Adipocyte (in vitro differentiated cells): ENCODE results near the gene VPS45.
A peak's percentile ranks its signal among the peaks of the same experiment; 100 is the strongest.
"Not testable (repeated sequence)": the region's sequence is repeated elsewhere in the genome, so short reads cannot be mapped to it uniquely, and the experiment has no call there.

Experiments
- DNase-seq: peaks from one replicate; pipeline ENCODE4 v3.0.0-alpha.2; 2015; ENCODE audit warnings: low read depth
- H3K27me3 ChIP-seq: replicated peaks from 2 replicates; pipeline ENCODE4 v1.7.0; 2013; ENCODE audit warnings: mild to moderate bottlenecking, low read length, moderate library complexity; ENCODE audit not compliant: control insufficient read depth, insufficient read depth
- H3K36me3 ChIP-seq: 2 replicates; pipeline ENCODE4 v1.7.0; 2013; ENCODE audit warnings: low read length, mild to moderate bottlenecking, moderate library complexity; ENCODE audit not compliant: control insufficient read depth, insufficient read depth, severe bottlenecking
- H3K4me1 ChIP-seq: 2 replicates; pipeline ENCODE4 v1.7.0; 2013; ENCODE audit warnings: mild to moderate bottlenecking, low read length, moderate library complexity; ENCODE audit not compliant: control insufficient read depth, insufficient read depth
- H3K4me3 ChIP-seq: 2 replicates; pipeline ENCODE4 v1.7.0; 2013; ENCODE audit warnings: mild to moderate bottlenecking, low read length, moderate library complexity
- H3K9ac ChIP-seq: 2 replicates; pipeline ENCODE4 v1.7.0; 2013; ENCODE audit warnings: mild to moderate bottlenecking, low read length, moderate library complexity
- H3K9me3 ChIP-seq: 2 replicates; pipeline ENCODE4 v1.7.0; 2013; ENCODE audit warnings: mild to moderate bottlenecking, low read length, moderate library complexity; ENCODE audit not compliant: control insufficient read depth

VPS45 gene

DNA sequence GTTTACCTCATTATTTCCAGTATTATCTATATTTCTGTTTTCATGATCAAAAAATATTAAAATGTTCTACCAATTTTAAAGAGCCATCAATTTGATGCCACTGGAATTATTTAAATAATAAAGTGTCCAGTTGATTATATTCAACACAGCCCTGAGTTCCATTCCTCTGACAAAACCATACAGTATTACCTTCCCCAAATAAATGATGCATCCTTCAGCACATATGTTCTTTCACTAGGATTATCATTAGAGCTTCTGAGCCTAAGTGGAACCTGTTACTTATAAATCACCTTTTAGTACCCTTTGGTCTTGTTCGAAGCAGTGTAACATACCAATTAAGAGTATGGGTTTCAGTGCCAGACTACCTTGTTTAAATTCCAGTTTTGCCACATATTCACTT, 64.8 kb downstream of the VPS45 start:
- peaks cover 5% of the 10 kb centered on the region for H3K36me3 ChIP-seq
- H3K4me3 ChIP-seq, result no peak overlapping the region
- DNase-seq, result no peak
- H3K9ac ChIP-seq, result no peak overlapping the region
- no peaks in the 10 kb centered on the region for H3K9me3 ChIP-seq
- no peaks in the 10 kb centered on the region for H3K27me3 ChIP-seq
- H3K4me1 ChIP-seq, result no peaks in the 10 kb centered on the region

DNA sequence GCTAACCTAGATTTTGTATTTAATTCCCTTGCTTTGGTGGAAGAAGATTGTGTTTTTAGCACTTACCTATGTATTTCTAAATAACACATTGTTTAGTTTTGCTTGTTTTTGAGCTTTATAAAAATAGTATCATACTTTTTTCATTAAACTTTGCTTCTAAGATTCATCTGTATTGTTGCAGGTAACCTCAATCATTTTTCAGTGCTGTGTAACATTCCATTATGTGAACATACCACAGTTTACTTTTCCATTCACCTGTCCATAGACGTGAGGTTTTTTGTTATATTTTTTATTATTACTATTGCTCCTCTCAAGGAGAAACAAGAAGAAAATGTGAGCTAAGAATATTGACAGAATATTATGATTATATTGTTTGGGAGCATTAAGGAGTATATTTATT, 67.0 kb downstream of the VPS45 start:
- Histone ChIP-seq H3K9me3 (no peaks in the 10 kb centered on the region), H3K9ac (no peak overlapping the region), H3K4me1 (no peaks in the 10 kb centered on the region), H3K27me3 (no peaks in the 10 kb centered on the region), H3K4me3 (no peak overlapping the region), H3K36me3 (peaks cover 19% of the 10 kb centered on the region)
- DNase-seq, result no peak

DNA sequence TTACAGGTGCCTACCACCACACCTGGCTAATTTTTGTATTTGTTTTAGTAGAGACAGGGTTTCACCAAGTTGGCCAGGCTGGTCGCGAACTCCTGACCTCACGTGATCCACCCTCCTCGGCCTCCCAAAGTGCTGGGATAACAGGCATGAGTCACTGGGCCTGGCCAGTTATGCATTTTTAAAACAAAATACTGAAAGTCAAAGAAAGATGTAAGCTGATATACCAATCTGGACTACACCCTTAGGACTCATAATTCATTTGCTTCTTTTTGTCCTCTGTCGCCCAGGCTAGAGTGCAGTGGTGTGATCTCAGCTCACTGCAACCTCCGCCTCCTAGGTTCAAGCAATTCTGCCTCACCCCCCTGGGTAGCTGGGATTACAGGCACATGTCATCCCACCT, 67.8 kb downstream of the VPS45 start:
- not testable (repeated sequence) for H3K9me3 ChIP-seq, H3K9ac ChIP-seq, H3K27me3 ChIP-seq, H3K4me1 ChIP-seq, H3K4me3 ChIP-seq
- H3K36me3 ChIP-seq, result peaks cover 19% of the 10 kb centered on the region
- DNase-seq, result peak; percentile 44

DNA sequence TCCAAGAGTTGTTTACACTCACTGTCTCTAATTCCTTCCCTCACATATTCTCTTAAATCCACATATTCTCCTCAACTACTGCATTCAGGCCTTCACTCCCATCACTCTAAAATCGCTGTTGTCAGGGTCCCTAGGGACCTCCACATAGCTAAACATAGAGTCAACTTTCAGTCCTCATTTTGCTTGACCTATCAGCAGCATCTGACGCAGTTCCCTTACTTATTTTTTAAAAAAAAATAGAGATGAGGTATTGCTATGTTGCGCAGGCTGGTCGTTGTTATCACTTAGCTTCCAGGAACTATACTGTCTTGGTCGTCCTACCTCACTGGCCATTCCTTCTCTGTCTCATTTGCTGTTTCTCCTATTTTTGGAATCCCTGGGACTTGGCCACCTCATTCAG, 70.5 kb downstream of the VPS45 start:
- Histone ChIP-seq H3K4me1 (no peaks in the 10 kb centered on the region), H3K4me3 (no peak overlapping the region)
- DNase-seq, result no peak

DNA sequence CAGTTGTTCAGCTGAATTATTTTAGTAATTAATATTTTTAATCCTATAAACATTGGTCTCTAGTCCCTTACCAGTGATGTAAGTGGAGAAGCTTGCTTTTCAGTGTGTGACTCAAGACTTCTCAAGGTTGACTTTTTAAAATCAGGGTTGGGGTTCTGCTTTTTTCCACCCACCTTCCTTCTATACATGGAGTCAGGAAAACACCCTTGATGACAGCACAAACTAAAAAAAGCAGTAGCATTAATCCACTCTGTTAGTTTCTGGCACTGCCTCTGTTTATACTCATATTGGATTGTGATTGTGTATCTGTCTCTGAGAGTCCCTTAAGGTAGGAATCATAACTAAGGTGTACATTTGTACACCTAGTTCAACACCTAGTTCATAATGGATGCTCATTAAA, 73.9 kb downstream of the VPS45 start:
- Histone ChIP-seq H3K27me3 (no peaks in the 10 kb centered on the region), H3K9ac (no peak overlapping the region), H3K9me3 (no peaks in the 10 kb centered on the region), H3K4me1 (no peaks in the 10 kb centered on the region), H3K4me3 (no peak overlapping the region), H3K36me3 (peaks cover 14% of the 10 kb centered on the region)
- DNase-seq, result no peak

More for the DNA sequence above, 70.5 kb downstream of the VPS45 start:
- H3K36me3 ChIP-seq, result peaks cover 14% of the 10 kb centered on the region
- no peaks in the 10 kb centered on the region for H3K27me3 ChIP-seq
- H3K9me3 ChIP-seq, result no peaks in the 10 kb centered on the region
- no peak overlapping the region for H3K9ac ChIP-seq

DNA sequence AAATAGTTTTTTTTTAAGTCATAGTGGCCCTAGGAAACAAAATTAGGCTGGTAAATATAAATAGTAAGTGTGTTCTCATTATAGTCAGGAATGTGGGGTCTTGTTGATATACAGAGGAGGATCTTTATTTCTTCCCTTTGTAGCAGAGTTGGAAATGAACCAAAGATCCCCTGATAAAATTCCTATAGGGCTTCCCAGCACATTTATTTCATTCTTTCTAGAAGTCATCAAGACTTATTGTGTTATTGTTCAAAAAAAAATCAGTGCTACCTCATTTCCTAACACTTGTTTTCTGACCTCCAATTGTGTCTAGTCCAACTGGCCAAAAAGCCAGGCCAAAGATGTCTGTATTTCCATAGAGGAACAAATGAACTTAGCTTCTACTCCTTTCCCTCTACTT, 74.5 kb downstream of the VPS45 start:
- DNase-seq, result no peak
- no peak overlapping the region for H3K4me3 ChIP-seq
- H3K9ac ChIP-seq, result no peak overlapping the region
- peaks cover 14% of the 10 kb centered on the region for H3K36me3 ChIP-seq
- H3K27me3 ChIP-seq, result no peaks in the 10 kb centered on the region
- no peaks in the 10 kb centered on the region for H3K9me3 ChIP-seq
- no peaks in the 10 kb centered on the region for H3K4me1 ChIP-seq

DNA sequence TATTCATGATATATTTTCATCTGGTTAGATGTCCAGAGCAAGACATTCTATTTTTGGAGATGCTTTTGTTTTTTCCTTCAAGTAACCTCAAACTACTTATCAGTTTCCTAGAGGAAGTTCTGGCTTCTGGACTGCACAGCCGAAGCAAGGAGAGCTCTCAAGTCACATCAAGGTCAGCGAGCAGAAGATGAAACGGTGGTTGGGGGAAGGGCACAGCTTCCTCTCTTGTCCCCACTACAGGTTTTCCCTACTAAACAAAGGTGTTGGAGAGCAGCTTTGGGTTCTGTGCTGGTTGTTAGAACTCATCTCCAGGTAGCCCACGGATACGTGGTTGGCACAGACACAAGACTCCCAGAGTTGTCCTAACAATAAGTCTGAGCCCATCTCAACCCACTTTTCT, 77.0 kb downstream of the VPS45 start:
- Histone ChIP-seq H3K9me3 (no peaks in the 10 kb centered on the region), H3K4me1 (peaks cover 6% of the 10 kb centered on the region), H3K9ac (no peak overlapping the region), H3K36me3 (no peaks in the 10 kb centered on the region), H3K27me3 (no peaks in the 10 kb centered on the region), H3K4me3 (no peak overlapping the region)
- DNase-seq, result no peak

DNA sequence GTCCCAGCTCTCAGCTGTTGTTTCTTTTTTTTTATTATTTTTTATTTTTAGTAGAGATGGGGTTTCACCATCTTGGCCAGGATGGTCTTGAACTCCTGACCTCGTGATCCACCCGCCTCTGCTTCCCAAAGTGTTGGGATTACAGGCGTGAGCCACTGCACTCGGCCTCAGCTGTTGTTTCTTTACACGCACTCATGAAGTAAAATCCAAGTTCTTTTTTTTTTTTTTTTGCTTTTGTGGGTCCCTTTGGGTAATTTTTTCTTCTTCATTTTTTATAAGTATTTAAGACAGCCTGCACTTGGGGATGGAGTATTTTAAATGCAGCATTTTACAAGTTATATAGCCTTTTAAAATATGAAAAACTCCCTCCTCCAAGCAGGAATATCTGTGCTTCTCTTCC, 78.4 kb downstream of the VPS45 start:
- H3K36me3 ChIP-seq, H3K9ac ChIP-seq, H3K9me3 ChIP-seq, DNase-seq, H3K4me3 ChIP-seq, H3K27me3 ChIP-seq, H3K4me1 ChIP-seq: not testable (repeated sequence)

DNA sequence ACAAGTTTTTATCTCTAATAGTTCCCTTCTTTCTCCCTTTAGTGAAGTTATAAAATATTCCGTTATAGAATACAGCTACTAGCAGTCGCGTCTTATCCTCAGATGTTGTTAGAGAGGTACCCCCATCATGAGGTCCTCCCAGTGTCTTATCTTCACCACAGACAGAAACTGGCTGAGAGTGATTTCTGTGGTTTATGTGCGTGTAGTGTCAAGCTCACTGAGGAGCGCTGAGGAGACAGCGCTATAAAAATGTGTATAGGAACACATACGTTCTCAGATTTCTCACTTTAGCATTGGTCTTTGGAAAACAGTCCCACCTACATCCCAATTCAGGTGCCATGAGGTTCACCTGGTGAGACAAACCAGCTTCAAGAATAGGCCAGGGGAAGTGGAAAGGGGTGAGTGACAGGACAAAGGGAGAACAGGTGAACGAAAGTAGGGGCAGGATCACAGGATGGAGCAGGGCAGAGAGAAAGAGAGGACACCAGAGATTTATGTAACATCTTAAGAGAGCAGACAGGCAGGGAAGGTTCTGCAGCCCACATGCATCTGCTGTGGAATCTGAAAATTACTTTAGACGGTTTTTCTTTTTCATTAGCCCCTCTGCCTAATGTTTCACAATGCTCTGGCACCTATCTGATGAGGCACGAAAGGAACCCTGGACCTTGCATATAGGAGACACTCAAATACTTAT, 79.4 kb downstream of the VPS45 start:
- DNase-seq, result no peak

DNA sequence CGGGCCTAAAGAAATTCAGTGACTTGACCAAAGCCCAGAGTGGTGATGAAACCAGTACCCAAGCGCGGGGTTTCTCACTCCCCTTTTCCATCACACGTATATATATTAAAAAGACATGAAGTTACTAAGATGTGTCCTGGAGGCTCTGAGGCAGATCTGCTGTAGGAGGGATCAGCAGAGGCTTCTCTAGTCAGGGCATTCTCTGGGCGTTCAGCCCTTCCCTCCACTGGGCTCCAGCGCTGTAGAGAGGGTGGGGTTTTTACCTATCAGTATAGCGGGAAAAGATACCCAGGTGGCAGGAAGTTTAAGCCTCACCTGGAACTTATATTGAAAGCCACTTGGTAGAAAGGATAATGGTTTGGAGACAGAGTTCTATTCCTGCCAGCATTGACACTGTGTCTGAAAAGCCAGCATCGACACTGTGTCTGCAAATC, 81.3 kb downstream of the VPS45 start:
- peak; percentile 20 for DNase-seq
- Histone ChIP-seq H3K27me3 (no peaks in the 10 kb centered on the region), H3K9ac (peak overlapping the region; percentile 80), H3K4me3 (peak overlapping the region; percentile 85), H3K36me3 (peaks cover 4% of the 10 kb centered on the region), H3K9me3 (no peaks in the 10 kb centered on the region), H3K4me1 (peaks cover 35% of the 10 kb centered on the region)

More for the DNA sequence above, 79.4 kb downstream of the VPS45 start:
- Histone ChIP-seq H3K9ac (no peak overlapping the region), H3K9me3 (no peaks in the 10 kb centered on the region), H3K36me3 (no peaks in the 10 kb centered on the region), H3K27me3 (no peaks in the 10 kb centered on the region), H3K4me3 (no peak overlapping the region), H3K4me1 (peaks cover 18% of the 10 kb centered on the region)

DNA sequence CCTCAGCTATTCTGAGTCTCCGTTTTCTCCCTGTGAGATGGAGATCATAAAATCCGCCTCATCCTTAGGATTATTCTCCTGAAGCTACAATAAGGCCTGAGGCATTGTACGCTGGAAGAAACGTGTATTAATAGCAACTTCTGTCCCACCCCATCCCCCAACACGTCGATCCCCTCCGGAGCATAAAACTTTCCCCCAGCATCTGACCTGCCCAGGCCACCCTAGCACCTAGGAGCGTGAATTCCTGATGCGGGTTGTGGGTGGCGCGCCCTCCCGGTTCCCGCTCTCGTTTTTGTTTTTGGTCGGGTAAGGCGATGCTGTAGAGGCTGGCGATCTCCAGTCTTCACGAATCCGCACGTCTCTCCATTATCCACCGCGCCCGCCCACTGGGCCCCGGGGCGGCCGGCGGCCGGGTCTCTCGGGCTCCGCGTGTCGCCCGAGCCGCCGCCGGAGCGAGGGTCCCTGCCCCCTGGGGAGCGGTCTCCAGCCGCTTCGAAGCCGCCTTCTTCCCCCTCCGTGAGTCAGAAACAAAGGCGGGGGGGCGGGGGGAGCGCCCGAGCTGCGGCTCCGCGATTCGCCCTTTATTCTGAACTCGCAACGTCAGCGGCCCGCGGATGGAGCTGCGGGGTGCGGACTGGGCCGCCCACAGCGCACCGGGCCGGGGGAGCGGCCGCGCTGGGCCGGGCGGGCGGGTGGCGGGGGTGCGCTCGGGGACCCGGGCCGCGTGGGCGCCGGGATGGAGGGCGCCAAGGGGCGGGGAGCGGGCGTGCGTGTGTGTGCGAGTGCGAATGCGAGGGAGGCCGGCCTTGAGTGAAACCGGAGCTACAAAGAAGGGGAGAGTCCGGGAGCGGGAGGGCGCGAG, 81.9 kb downstream of the VPS45 start, which contains the start of gene PLEKHO1:
Gene PLEKHO1, plus strand, starts transcription at position 646 of the 862 bp plus-strand sequence. CDS start 342 bp downstream, outside the sequence.
- no peaks in the 10 kb centered on the region for H3K27me3 ChIP-seq
- H3K9ac ChIP-seq, result peak within 1 kb of the TSS; percentile 88
- peak; percentile 93 for DNase-seq

More for the DNA sequence above, 81.9 kb downstream of the VPS45 start, which contains the start of gene PLEKHO1:
- peaks cover 37% of the 10 kb centered on the region for H3K4me1 ChIP-seq
- H3K36me3 ChIP-seq, result peaks cover 11% of the 10 kb centered on the region
- H3K4me3 ChIP-seq, result peak within 1 kb of the TSS; percentile 85
- H3K9me3 ChIP-seq, result no peaks in the 10 kb centered on the region
